HG03469 (cell line): ENCODE results near the gene ITGB6.
A peak's percentile ranks its signal among the peaks of the same experiment; 100 is the strongest.

ENCODE experiments used
- ATAC-seq: cut with Tn5 transposase; IDR thresholded peaks from one replicate; pipeline ENCODE4 v1.9.1; 2021; ENCODE audit warnings: mild to moderate bottlenecking, moderate library complexity, moderate number of reproducible peaks; ENCODE audit not compliant: unreplicated experiment

Gene ITGB6

GRCh38 chr2:160221391-160222276 lies 21.6 kb upstream of the ITGB6 start:
- no peak for ATAC-seq

- ATAC-seq = no peak
These were observed 20.5 kb upstream of the ITGB6 start for GRCh38 chr2:160220545-160221009.

GRCh38 chr2:160220026-160220425 lies 20.0 kb upstream of the ITGB6 start:
- ATAC-seq = no peak

GRCh38 chr2:160214461-160215445 lies 14.7 kb upstream of the ITGB6 start:
- ATAC-seq = no peak

- no peak for ATAC-seq
These were observed 13.4 kb upstream of the ITGB6 start for GRCh38 chr2:160213511-160213910.

GRCh38 chr2:160210599-160211138 lies 10.6 kb upstream of the ITGB6 start:
- peak; percentile 91 for ATAC-seq

- no peak for ATAC-seq
These were observed 9.4 kb upstream of the ITGB6 start for GRCh38 chr2:160209516-160209856.

GRCh38 chr2:160208655-160209515 lies 8.8 kb upstream of the ITGB6 start:
- no peak for ATAC-seq

GRCh38 chr2:160207804-160208654 lies 8.0 kb upstream of the ITGB6 start:
- ATAC-seq = no peak

GRCh38 chr2:160207271-160207670 lies 7.2 kb upstream of the ITGB6 start:
- no peak for ATAC-seq

GRCh38 chr2:160206436-160206835 lies 6.4 kb upstream of the ITGB6 start:
- ATAC-seq = no peak

- ATAC-seq = no peak
These were observed 5.4 kb upstream of the ITGB6 start for GRCh38 chr2:160205505-160205904.

- no peak for ATAC-seq
These were observed 3.4 kb upstream of the ITGB6 start for GRCh38 chr2:160203422-160203821.

- no peak for ATAC-seq
These were observed 2.9 kb upstream of the ITGB6 start for GRCh38 chr2:160203007-160203406.

- no peak for ATAC-seq
These were observed 1.9 kb upstream of the ITGB6 start for GRCh38 chr2:160201849-160202539.

GRCh38 chr2:160200921-160201320 lies 849 bp upstream of the ITGB6 start:
- no peak for ATAC-seq

- no peak for ATAC-seq
These were observed 1.0 kb downstream of the ITGB6 start for GRCh38 chr2:160199053-160199452.

GRCh38 chr2:160197587-160197986 lies 2.5 kb downstream of the ITGB6 start:
- ATAC-seq = no peak

- ATAC-seq = no peak
These were observed 5.1 kb downstream of the ITGB6 start for GRCh38 chr2:160194946-160195345.
